Measurements from ENCODE around the gene MGLL. TPM values are rescaled to one million over a fixed set of nuclear protein-coding genes. Genes with fewer than 3 reads are reported as not detected.

The MGLL gene
- total RNA-seq, 1 donor from 2014 or later: 2.5 TPM

GRCh38 chr3:127860211-127860696 lies 37.9 kb upstream of the MGLL start:
- Mint-ChIP-seq H3K27ac (no peak overlapping the region), H3K9me3 (peaks cover under 1% of the 10 kb centered on the region), H3K4me3 (no peak overlapping the region), H3K27me3 (ENCODE audit: low read depth) (peaks cover 8% of the 10 kb centered on the region), H3K4me1 (no peaks in the 10 kb centered on the region), H3K36me3 (no peaks in the 10 kb centered on the region)
- no peak for TF ChIP-seq CTCF (IDR thresholded peaks at IDR 0.05; ENCODE audit: unreplicated experiment)
- no peak for DNase-seq (ENCODE audit: low spot score in 2 of 2, unreplicated experiment in 2 of 2)

- no peak overlapping the region for H3K4me3 Mint-ChIP-seq
- no peak overlapping the region for H3K27ac Mint-ChIP-seq
- no peak for DNase-seq (ENCODE audit: low spot score in 2 of 2, unreplicated experiment in 2 of 2)
- no peaks in the 10 kb centered on the region for H3K36me3 Mint-ChIP-seq
- peaks cover 10% of the 10 kb centered on the region for H3K27me3 Mint-ChIP-seq (ENCODE audit: low read depth)
- no peaks in the 10 kb centered on the region for H3K4me1 Mint-ChIP-seq
- no peak for TF ChIP-seq CTCF (IDR thresholded peaks at IDR 0.05; ENCODE audit: unreplicated experiment)
- no peaks in the 10 kb centered on the region for H3K9me3 Mint-ChIP-seq
Measured at GRCh38 chr3:127859730-127860129, 37.4 kb upstream of the MGLL start.

- no peak for DNase-seq (ENCODE audit: low spot score in 2 of 2, unreplicated experiment in 2 of 2)
- TF ChIP-seq CTCF (IDR thresholded peaks at IDR 0.05; ENCODE audit: unreplicated experiment): no peak
- Mint-ChIP-seq H3K27ac (no peak overlapping the region), H3K9me3 (no peaks in the 10 kb centered on the region), H3K36me3 (no peaks in the 10 kb centered on the region), H3K4me3 (no peak overlapping the region), H3K4me1 (no peaks in the 10 kb centered on the region), H3K27me3 (ENCODE audit: low read depth) (peaks cover 16% of the 10 kb centered on the region)
Measured at GRCh38 chr3:127858937-127859336, 36.6 kb upstream of the MGLL start.

GRCh38 chr3:127858521-127858920 lies 36.2 kb upstream of the MGLL start:
- Mint-ChIP-seq H3K9me3 (no peaks in the 10 kb centered on the region), H3K4me3 (no peak overlapping the region), H3K27me3 (ENCODE audit: low read depth) (peaks cover 21% of the 10 kb centered on the region), H3K4me1 (no peaks in the 10 kb centered on the region), H3K27ac (no peak overlapping the region), H3K36me3 (no peaks in the 10 kb centered on the region)
- no peak for DNase-seq (ENCODE audit: low spot score in 2 of 2, unreplicated experiment in 2 of 2)
- no peak for TF ChIP-seq CTCF (IDR thresholded peaks at IDR 0.05; ENCODE audit: unreplicated experiment)

GRCh38 chr3:127857333-127857732 lies 35.0 kb upstream of the MGLL start:
- Mint-ChIP-seq H3K36me3 (no peaks in the 10 kb centered on the region), H3K4me3 (no peak overlapping the region), H3K27ac (no peak overlapping the region), H3K9me3 (no peaks in the 10 kb centered on the region), H3K27me3 (ENCODE audit: low read depth) (peaks cover 24% of the 10 kb centered on the region), H3K4me1 (no peaks in the 10 kb centered on the region)
- no peak for TF ChIP-seq CTCF (IDR thresholded peaks at IDR 0.05; ENCODE audit: unreplicated experiment)
- DNase-seq (ENCODE audit: low spot score in 2 of 2, unreplicated experiment in 2 of 2): no peak

- Mint-ChIP-seq H3K4me1 (peaks cover 3% of the 10 kb centered on the region), H3K9me3 (no peaks in the 10 kb centered on the region), H3K27ac (no peak overlapping the region), H3K27me3 (ENCODE audit: low read depth) (peaks cover 24% of the 10 kb centered on the region), H3K4me3 (no peak overlapping the region), H3K36me3 (no peaks in the 10 kb centered on the region)
- no peak for DNase-seq (ENCODE audit: low spot score in 2 of 2, unreplicated experiment in 2 of 2)
- TF ChIP-seq CTCF (IDR thresholded peaks at IDR 0.05; ENCODE audit: unreplicated experiment): no peak
Measured at GRCh38 chr3:127856801-127857200, 34.5 kb upstream of the MGLL start.

Data from mesothelial cell of epicardium (in vitro differentiated cells).